ENCODE results near the gene DEPDC7.
"Not testable (repeated sequence)": the region's sequence is repeated elsewhere in the genome, so short reads cannot be mapped to it uniquely, and the experiment has no call there.

The DEPDC7 gene

GRCh38 chr11:33040033-33040861 lies 24.6 kb downstream of the DEPDC7 start:
- in situ Hi-C loops (cut with MboI; ENCODE audit: low sequenced_read_pairs, unreplicated experiment), result no loop called here
- DNase-seq (ENCODE audit: low spot score), result peak; percentile 66
- no peak for TF ChIP-seq CTCF (IDR thresholded peaks at IDR 0.05; ENCODE audit: borderline replicate concordance, control extremely low read depth, extremely low read depth, insufficient read depth, missing control alignments)

- in situ Hi-C loops (cut with MboI; ENCODE audit: low sequenced_read_pairs, unreplicated experiment), result no loop called here
- DNase-seq (ENCODE audit: low spot score), result peak; percentile 28
- no peak for TF ChIP-seq CTCF (IDR thresholded peaks at IDR 0.05; ENCODE audit: borderline replicate concordance, control extremely low read depth, extremely low read depth, insufficient read depth, missing control alignments)
Measured at GRCh38 chr11:33040862-33041453, 25.3 kb downstream of the DEPDC7 start.

- in situ Hi-C loops (cut with MboI; ENCODE audit: low sequenced_read_pairs, unreplicated experiment), result no loop called here
- no peak for DNase-seq (ENCODE audit: low spot score)
- TF ChIP-seq CTCF (IDR thresholded peaks at IDR 0.05; ENCODE audit: borderline replicate concordance, control extremely low read depth, extremely low read depth, insufficient read depth, missing control alignments), result no peak
Measured at GRCh38 chr11:33043221-33043830, 27.6 kb downstream of the DEPDC7 start.

GRCh38 chr11:33044285-33044756 lies 28.6 kb downstream of the DEPDC7 start:
- in situ Hi-C loops (cut with MboI; ENCODE audit: low sequenced_read_pairs, unreplicated experiment), result no loop called here
- no peak for TF ChIP-seq CTCF (IDR thresholded peaks at IDR 0.05; ENCODE audit: borderline replicate concordance, control extremely low read depth, extremely low read depth, insufficient read depth, missing control alignments)
- DNase-seq (ENCODE audit: low spot score), result no peak

GRCh38 chr11:33045551-33046255 lies 30.0 kb downstream of the DEPDC7 start:
- TF ChIP-seq CTCF (IDR thresholded peaks at IDR 0.05; ENCODE audit: borderline replicate concordance, control extremely low read depth, extremely low read depth, insufficient read depth, missing control alignments), result no peak
- no peak for DNase-seq (ENCODE audit: low spot score)
- in situ Hi-C loops (cut with MboI; ENCODE audit: low sequenced_read_pairs, unreplicated experiment), result no loop called here

- DNase-seq (ENCODE audit: low spot score); in situ Hi-C loops (cut with MboI; ENCODE audit: low sequenced_read_pairs, unreplicated experiment): not testable (repeated sequence)
Measured at GRCh38 chr11:33048701-33049100, 33.0 kb downstream of the DEPDC7 start.

GRCh38 chr11:33049565-33050408 lies 34.1 kb downstream of the DEPDC7 start:
- in situ Hi-C loops (cut with MboI; ENCODE audit: low sequenced_read_pairs, unreplicated experiment); DNase-seq (ENCODE audit: low spot score): not testable (repeated sequence)

All from GM13976 (cell line).